Fibroblast of villous mesenchyme (primary cell): ENCODE results near the gene NAPB. TPM values are rescaled to one million over a fixed set of nuclear protein-coding genes. Genes with fewer than 3 reads are reported as not detected.

Source experiments
- DNase-seq: peaks from one replicate; pipeline ENCODE4 v3.0.0-alpha.2; 2010; ENCODE audit warnings: low read depth
- H3K4me3 ChIP-seq: 2 replicates; pipeline ENCODE4 v1.5.1; 2011; ENCODE audit warnings: low read depth, mild to moderate bottlenecking, low read length
- CTCF ChIP-seq: IDR thresholded peaks from 2 replicates; pipeline ENCODE4 v1.5.1; 2012; ENCODE audit warnings: low read depth, mild to moderate bottlenecking, low read length; ENCODE audit not compliant: insufficient read depth
- total RNA-seq: library from RNA; depleted of rRNA; stranded (reverse); fragments of >200 nt; gene quantifications from 2 replicates; pipeline ENCODE4 v1.2.3, GENCODE V29; 2012

NAPB gene
- total RNA-seq, 1 donor: 9.5 TPM

- H3K4me3 ChIP-seq: no peak overlapping the region
- no peak for DNase-seq
- no peak for TF ChIP-seq CTCF
Measured at GRCh38 chr20:23438661-23439060, 17.4 kb upstream of the NAPB start.

GRCh38 chr20:23437126-23437899 is 16.0 kb upstream of the NAPB start:
- no peak for TF ChIP-seq CTCF
- DNase-seq: no peak
- H3K4me3 ChIP-seq: no peak overlapping the region

GRCh38 chr20:23436681-23437080 is 15.4 kb upstream of the NAPB start:
- no peak for DNase-seq
- no peak for TF ChIP-seq CTCF
- H3K4me3 ChIP-seq: no peak overlapping the region

- H3K4me3 ChIP-seq: no peak overlapping the region
- TF ChIP-seq CTCF: no peak
Measured at GRCh38 chr20:23435626-23436539, 14.6 kb upstream of the NAPB start.

GRCh38 chr20:23434521-23435313 is 13.4 kb upstream of the NAPB start:
- DNase-seq: no peak
- no peak for TF ChIP-seq CTCF
- no peak overlapping the region for H3K4me3 ChIP-seq

More at GRCh38 chr20:23435626-23436539, 14.6 kb upstream of the NAPB start:
- no peak for DNase-seq

- no peak overlapping the region for H3K4me3 ChIP-seq
- DNase-seq: no peak
- no peak for TF ChIP-seq CTCF
Measured at GRCh38 chr20:23433628-23434027, 12.3 kb upstream of the NAPB start.
